DMS53 (cell line): Measurements from ENCODE around the gene KLHL36.
A peak's percentile ranks its signal among the peaks of the same experiment; 100 is the strongest.

Experiments
- DNase-seq: peaks from one replicate; lab custom pipeline; 2025; lab: John Stamatoyannopoulos, UW

The KLHL36 gene

GRCh38 chr16:84647828-84648594 is at the start of gene KLHL36:
TSS of gene KLHL36 (plus strand) at chr16:84648511. CDS start at chr16:84650868, 2,357 bp downstream.
- peak; percentile 82 for DNase-seq

DNA sequence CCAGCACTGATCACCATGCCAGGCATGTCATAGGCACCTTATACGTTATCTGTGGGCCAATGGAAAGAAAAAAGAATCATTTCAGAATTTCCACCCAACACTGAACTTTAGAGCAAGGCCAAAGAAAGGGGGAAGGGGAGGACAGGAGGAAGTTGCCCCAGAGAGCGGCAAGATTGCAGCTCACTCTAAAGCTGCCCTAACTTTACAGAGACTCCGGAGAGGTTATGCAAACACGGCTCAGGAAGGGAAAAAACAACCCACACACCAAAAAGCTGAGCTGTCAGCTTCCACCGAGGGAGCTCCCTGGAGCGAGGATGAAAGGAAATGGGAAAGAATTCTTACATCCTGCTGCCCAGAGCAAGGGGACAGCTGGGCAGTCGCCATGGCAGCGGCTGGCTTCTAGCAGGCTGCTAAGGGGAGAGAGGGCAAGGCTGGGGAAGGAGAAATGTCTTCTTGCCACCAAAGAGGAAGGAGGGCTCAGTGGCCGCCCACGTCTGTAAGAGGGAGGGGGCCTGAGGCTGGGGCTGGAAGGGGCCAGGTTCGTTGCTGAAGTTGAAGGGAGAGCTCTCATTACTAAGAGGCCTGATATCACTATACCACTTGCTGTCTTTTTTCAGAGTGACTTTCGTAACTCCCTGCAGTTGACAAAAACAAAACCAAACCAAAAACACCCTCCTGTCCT is 48.6 kb upstream of the KLHL36 start:
- no peak for DNase-seq

DNA sequence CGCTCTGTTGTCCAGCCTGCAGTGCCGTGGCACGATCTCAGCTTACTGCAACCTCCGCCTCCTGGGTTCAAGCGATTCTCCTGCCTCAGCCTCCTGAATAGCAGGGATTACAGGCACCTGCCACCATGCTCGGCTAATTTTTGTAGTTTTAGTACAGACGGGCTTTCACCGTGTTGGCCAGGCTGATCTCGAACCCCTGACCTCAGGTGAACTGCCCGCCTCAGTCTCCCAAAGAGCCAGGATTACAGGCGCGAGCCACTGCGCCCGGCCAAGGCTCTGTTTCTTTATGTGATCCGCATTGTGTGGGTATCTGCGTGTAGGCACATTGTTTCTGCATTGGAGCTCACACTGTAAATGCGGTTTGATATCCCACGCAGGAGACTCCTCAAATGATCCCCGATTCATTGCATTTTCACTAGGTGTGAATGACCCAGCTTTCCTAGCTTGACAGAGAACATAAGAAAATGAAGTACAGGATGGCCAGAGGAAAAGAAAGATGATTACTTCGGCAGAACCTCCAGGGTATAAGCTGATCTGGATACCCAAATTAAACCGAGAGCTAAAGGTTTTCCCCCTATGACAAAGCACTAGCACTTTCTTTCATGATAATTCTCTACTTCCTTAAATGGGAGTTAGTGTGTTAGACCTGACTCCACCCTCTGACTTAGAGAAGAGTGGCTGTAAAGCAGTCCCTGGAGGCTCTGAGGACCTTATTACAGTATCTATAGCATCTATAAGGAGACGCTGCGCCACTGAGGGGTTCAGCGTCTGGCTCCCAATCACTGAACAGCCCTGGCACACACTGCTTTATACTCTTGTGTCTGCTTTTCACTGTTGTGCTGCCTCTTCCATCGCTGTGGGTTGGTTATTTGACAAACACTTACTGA is 47.7 kb upstream of the KLHL36 start:
- DNase-seq: no peak

DNA sequence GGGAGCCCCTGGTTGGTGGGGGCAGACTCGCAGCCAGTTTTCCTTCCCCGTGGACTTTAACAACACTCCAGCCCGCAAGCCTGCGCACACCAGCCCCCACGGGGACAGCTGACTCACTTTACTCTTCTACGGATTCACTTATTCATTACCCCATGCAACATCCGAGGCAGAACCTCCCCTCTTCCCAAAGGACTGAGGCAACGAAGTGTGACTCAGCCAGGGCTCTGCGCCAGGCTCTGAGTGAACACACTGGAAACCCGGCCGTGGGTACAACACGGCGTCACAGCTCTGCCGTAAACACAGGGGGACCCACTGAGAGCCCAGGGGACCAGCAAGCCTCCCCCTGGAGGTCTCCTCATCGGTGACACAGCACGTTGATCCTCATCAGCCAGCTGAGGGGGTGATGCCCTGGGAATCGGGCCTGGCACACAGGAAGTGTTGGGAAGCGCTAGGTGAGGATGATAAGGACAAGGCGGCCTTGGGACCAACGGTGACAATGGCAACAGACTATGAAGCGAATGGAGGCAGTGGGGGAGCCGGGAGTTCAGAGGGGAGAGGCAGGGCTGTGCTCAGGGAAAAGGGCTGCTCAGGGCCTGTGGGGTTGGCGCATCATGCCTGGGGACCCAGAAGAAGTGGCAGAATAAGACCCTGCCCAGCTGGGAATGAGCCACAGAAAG is 45.0 kb upstream of the KLHL36 start:
- DNase-seq: no peak

GRCh38 chr16:84603940-84604339 is 44.4 kb upstream of the KLHL36 start:
- DNase-seq: no peak

GRCh38 chr16:84604477-84605013 is 43.8 kb upstream of the KLHL36 start:
- DNase-seq: no peak

- DNase-seq: no peak
Observed at GRCh38 chr16:84605339-84605848, 42.9 kb upstream of the KLHL36 start.

GRCh38 chr16:84606081-84606875 is 42.0 kb upstream of the KLHL36 start:
- DNase-seq: no peak

DNA sequence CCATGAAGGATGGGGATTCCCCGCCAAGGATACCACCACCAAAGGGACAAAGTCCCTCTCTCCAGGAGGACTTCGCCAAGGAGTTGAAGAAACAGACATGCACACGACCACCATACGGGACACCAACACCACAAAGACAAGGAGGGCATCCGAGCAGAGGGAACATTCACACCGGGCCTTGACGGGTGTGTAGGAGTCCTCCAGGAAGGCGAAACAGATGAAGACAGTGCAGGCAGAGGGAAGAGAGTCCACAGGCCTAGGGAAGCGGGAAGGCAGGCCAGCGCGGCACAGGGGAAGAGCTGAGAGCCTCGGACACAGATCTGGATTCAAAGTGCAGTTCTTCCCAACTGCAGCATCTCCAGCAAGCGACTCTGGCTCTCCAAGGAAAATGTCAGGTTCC is 41.2 kb upstream of the KLHL36 start:
- DNase-seq: no peak

DNA sequence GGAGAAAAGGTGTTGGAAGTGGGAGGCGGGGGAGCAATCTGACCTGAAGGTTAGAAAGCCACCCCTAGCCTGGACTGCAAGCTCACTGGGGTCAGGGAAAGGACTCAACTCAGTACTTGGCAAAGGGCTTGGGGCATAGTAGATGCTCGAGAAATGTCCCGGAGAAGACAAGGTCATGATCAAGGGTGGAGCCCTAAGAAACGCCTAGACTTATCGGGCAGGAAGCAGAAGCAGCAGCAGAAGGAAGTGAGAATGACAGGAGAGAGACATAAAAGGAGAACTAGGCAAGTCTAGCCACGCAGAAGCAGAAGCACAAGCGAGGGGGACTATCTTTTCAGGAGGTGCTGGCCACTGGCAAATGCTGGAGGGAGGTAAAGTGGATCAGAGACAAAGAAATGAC is 40.6 kb upstream of the KLHL36 start:
- no peak for DNase-seq

GRCh38 chr16:84608282-84608681 is 40.0 kb upstream of the KLHL36 start:
- DNase-seq: no peak

GRCh38 chr16:84609563-84610177 is 38.6 kb upstream of the KLHL36 start:
- no peak for DNase-seq

GRCh38 chr16:84610376-84610775 is 37.9 kb upstream of the KLHL36 start:
- no peak for DNase-seq

GRCh38 chr16:84611041-84611440 is 37.3 kb upstream of the KLHL36 start:
- DNase-seq: no peak

DNA sequence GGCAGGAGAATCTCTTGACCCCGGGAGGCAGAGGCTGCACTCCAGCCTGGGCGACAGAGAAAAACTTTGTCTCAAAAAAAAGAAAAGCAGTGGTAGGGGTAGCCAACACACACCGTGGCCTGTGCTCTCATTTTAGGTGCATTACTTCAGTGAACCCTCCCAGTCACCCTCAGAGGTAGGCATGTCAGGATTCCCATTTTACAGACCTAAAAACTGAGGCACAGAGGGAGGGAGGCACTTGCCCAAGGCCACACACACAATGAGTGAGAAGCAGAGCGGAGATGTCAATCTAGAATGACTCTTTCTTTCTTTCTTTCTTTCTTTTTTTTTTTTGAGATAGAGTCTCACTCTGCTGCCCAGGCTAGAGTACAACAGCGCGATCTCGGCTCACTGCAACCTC is 35.6 kb upstream of the KLHL36 start:
- no peak for DNase-seq

DNA sequence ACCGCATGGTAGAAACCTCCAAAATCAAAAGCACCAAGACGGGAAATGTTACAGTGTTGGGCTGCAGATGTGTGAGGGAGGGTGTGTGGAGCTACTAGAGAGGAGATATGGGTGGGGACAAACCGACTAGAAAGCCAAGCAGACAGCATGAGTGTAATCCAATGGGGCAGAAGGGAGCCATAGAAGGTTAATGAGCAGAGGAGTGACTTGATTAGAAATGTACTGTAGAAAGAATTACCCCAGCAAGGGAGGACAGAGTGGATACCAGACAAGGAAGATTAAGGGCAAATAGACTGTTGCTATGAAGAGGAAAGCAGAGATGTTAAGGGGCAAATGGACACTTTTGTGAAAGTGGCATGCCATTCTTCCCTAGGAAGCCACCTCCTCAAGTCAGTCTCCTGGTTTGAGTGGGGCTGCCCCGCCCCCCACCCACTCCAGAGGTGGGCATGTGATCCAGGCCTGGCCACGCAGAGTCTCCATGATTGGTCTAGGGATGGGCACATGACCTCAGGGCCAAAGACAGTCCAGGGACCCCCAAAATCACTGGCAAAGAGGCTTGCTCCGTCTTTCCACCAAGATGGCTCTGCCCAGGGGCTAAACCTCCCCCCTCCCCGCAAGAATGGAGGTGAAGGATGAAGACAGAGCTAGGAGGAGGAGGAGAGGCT is 34.8 kb upstream of the KLHL36 start:
- DNase-seq: no peak

GRCh38 chr16:84614073-84614459 is 34.2 kb upstream of the KLHL36 start:
- no peak for DNase-seq

- DNase-seq: no peak
Observed at GRCh38 chr16:84614623-84614967, 33.7 kb upstream of the KLHL36 start.

DNA sequence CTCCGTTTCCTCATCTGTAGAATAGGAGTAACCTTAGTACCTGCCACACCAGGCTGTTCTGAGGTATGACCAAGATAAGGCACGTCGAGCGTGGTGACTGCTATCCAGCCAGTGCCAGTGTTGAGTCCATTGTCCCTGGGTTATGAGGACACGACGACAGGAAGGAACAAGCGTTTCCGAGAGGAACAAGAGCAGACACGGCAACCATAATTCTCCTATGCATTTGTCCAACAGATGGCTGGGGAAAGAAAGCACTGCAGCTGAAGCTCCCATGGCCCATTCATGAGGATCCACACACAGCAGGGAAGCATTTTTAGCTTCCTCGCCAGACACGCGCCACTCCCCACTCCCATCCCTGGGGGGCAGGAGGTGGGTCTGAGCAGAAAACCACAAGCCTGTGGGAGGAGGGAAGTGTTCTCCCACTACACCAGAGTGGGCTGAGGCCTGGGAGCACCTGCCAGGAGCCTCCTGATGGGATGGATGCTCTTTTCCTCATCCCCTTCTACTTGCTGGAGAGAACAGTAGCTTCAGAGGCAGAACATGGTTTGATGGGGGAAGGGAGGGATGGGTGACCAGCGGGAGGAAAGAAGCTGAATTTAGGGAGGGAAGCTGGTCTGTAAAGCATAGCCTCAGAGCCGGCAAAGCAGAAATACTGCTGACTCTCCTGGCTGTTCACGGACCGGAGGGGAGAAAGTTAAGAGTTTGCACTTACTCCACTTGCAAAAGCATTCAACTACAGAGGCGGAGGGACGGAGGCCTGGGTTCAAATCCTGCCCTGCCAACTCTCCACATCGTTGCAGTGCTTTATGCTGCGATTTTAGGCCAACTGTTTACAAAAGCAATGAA is 33.1 kb upstream of the KLHL36 start:
- no peak for DNase-seq
